ENCODE results near the gene STMND1. TPM values are rescaled to one million over a fixed set of nuclear protein-coding genes. Genes with fewer than 3 reads are reported as not detected.

The STMND1 gene
- total RNA-seq, 1 donor from 2014 or later: not detected

- DNase-seq: no peak
- H3K4me3 Mint-ChIP-seq (ENCODE audit: unreplicated experiment): no peak overlapping the region
- no peak for TF ChIP-seq CTCF (IDR thresholded peaks at IDR 0.05; ENCODE audit: partially characterized antibody, unreplicated experiment)
- H3K9me3 Mint-ChIP-seq (ENCODE audit: unreplicated experiment): peaks cover 2% of the 10 kb centered on the region
- H3K4me1 Mint-ChIP-seq (ENCODE audit: low read depth, unreplicated experiment): no peaks in the 10 kb centered on the region
- H3K27ac Mint-ChIP-seq (ENCODE audit: unreplicated experiment): no peak overlapping the region
- H3K36me3 Mint-ChIP-seq (ENCODE audit: unreplicated experiment): no peaks in the 10 kb centered on the region
- H3K27me3 Mint-ChIP-seq (ENCODE audit: unreplicated experiment): no peaks in the 10 kb centered on the region
These were observed 6.0 kb downstream of the STMND1 start for GRCh38 chr6:17107863-17108262.

GRCh38 chr6:17115251-17116116 lies 13.6 kb downstream of the STMND1 start:
- peaks cover 2% of the 10 kb centered on the region for H3K4me1 Mint-ChIP-seq (ENCODE audit: low read depth, unreplicated experiment)
- no peak overlapping the region for H3K27ac Mint-ChIP-seq (ENCODE audit: unreplicated experiment)
- no peak overlapping the region for H3K4me3 Mint-ChIP-seq (ENCODE audit: unreplicated experiment)
- DNase-seq: no peak
- TF ChIP-seq CTCF (IDR thresholded peaks at IDR 0.05; ENCODE audit: partially characterized antibody, unreplicated experiment): no peak
- no peaks in the 10 kb centered on the region for H3K9me3 Mint-ChIP-seq (ENCODE audit: unreplicated experiment)
- no peaks in the 10 kb centered on the region for H3K27me3 Mint-ChIP-seq (ENCODE audit: unreplicated experiment)
- no peaks in the 10 kb centered on the region for H3K36me3 Mint-ChIP-seq (ENCODE audit: unreplicated experiment)

GRCh38 chr6:17116117-17116440 lies 14.2 kb downstream of the STMND1 start:
- no peak overlapping the region for H3K4me3 Mint-ChIP-seq (ENCODE audit: unreplicated experiment)
- no peaks in the 10 kb centered on the region for H3K27me3 Mint-ChIP-seq (ENCODE audit: unreplicated experiment)
- no peaks in the 10 kb centered on the region for H3K9me3 Mint-ChIP-seq (ENCODE audit: unreplicated experiment)
- H3K4me1 Mint-ChIP-seq (ENCODE audit: low read depth, unreplicated experiment): peaks cover 2% of the 10 kb centered on the region
- DNase-seq: no peak
- no peaks in the 10 kb centered on the region for H3K36me3 Mint-ChIP-seq (ENCODE audit: unreplicated experiment)
- H3K27ac Mint-ChIP-seq (ENCODE audit: unreplicated experiment): no peak overlapping the region
- no peak for TF ChIP-seq CTCF (IDR thresholded peaks at IDR 0.05; ENCODE audit: partially characterized antibody, unreplicated experiment)

- H3K9me3 Mint-ChIP-seq (ENCODE audit: unreplicated experiment): no peaks in the 10 kb centered on the region
- H3K4me3 Mint-ChIP-seq (ENCODE audit: unreplicated experiment): no peak overlapping the region
These were observed 18.2 kb downstream of the STMND1 start for GRCh38 chr6:17120019-17120418.

More at GRCh38 chr6:17120019-17120418, 18.2 kb downstream of the STMND1 start:
- H3K4me1 Mint-ChIP-seq (ENCODE audit: low read depth, unreplicated experiment): peaks cover 2% of the 10 kb centered on the region
- no peaks in the 10 kb centered on the region for H3K36me3 Mint-ChIP-seq (ENCODE audit: unreplicated experiment)
- TF ChIP-seq CTCF (IDR thresholded peaks at IDR 0.05; ENCODE audit: partially characterized antibody, unreplicated experiment): no peak
- no peak overlapping the region for H3K27ac Mint-ChIP-seq (ENCODE audit: unreplicated experiment)
- H3K27me3 Mint-ChIP-seq (ENCODE audit: unreplicated experiment): no peaks in the 10 kb centered on the region
- DNase-seq: no peak
